ENCODE measurements around the gene NADK.

GRCh38 chr1:1825217-1825616 is 46.9 kb upstream of the NADK start:
- TF ChIP-seq CTCF (IDR thresholded peaks at IDR 0.05) (no peak), POLR2A (IDR thresholded peaks at IDR 0.05) (no peak)

Data from adrenal gland (tissue), 5 donors.